ENCODE results near the gene ATP2B3. TPM values are rescaled to one million over a fixed set of nuclear protein-coding genes. Genes with fewer than 3 reads are reported as not detected.

The ATP2B3 gene
- total RNA-seq, 4 donors from 2014 or later: not detected

- in situ Hi-C loops (cut with MboI; ENCODE audit: low sequenced_read_pairs in 4 of 4): no loop called here
- no peak overlapping the region for H3K27ac ChIP-seq
- peaks cover 0 to 3% (median 0%) of the 10 kb centered on the region in 3 donors for H3K27me3 ChIP-seq
- DNase-seq (no peak), ATAC-seq (no peak)
- no peaks in the 10 kb centered on the region for H3K36me3 ChIP-seq
- H3K9me3 ChIP-seq: no peaks in the 10 kb centered on the region
- no peak overlapping the region for H3K4me3 ChIP-seq
- no peak for TF ChIP-seq CTCF (IDR thresholded peaks at IDR 0.05 in 4 of 5, conservative IDR thresholded peaks at IDR 0.05 in 1 of 5)
- TF ChIP-seq POLR2A (IDR thresholded peaks at IDR 0.05): no peak
- intact Hi-C loops (cut with DNase I; ENCODE audit: low total_unique reads): no loop called here
- no peaks in the 10 kb centered on the region for H3K4me1 ChIP-seq
These were observed 48.6 kb downstream of the ATP2B3 start for GRCh38 chrX:153565996-153566580.

- TF ChIP-seq POLR2A (IDR thresholded peaks at IDR 0.05) (no peak), CTCF (IDR thresholded peaks at IDR 0.05 in 4 of 5, conservative IDR thresholded peaks at IDR 0.05 in 1 of 5) (no peak)
- intact Hi-C loops (cut with DNase I; ENCODE audit: low total_unique reads): no loop called here
- no peaks in the 10 kb centered on the region for H3K4me1 ChIP-seq
- H3K27me3 ChIP-seq: peaks cover 0 to 3% (median 0%) of the 10 kb centered on the region in 3 donors
- no peak overlapping the region for H3K4me3 ChIP-seq
- no peaks in the 10 kb centered on the region for H3K36me3 ChIP-seq
- H3K27ac ChIP-seq: no peak overlapping the region
- DNase-seq: no peak
- no peak for ATAC-seq
- no peaks in the 10 kb centered on the region for H3K9me3 ChIP-seq
- in situ Hi-C loops (cut with MboI; ENCODE audit: low sequenced_read_pairs in 4 of 4): no loop called here
These were observed 51.1 kb downstream of the ATP2B3 start for GRCh38 chrX:153568451-153569011.

- Histone ChIP-seq H3K36me3 (no peaks in the 10 kb centered on the region), H3K27ac (no peak overlapping the region), H3K4me1 (no peaks in the 10 kb centered on the region), H3K4me3 (no peak overlapping the region), H3K9me3 (no peaks in the 10 kb centered on the region), H3K27me3 (peaks cover 0 to 3% (median 0%) of the 10 kb centered on the region in 3 donors)
- DNase-seq (no peak), ATAC-seq (no peak)
- in situ Hi-C loops (cut with MboI; ENCODE audit: low sequenced_read_pairs in 4 of 4): no loop called here
- TF ChIP-seq CTCF (IDR thresholded peaks at IDR 0.05 in 4 of 5, conservative IDR thresholded peaks at IDR 0.05 in 1 of 5) (no peak), POLR2A (IDR thresholded peaks at IDR 0.05) (no peak)
- intact Hi-C loops (cut with DNase I; ENCODE audit: low total_unique reads): no loop called here
These were observed 52.0 kb downstream of the ATP2B3 start for GRCh38 chrX:153569475-153569874.

- Histone ChIP-seq H3K36me3 (no peaks in the 10 kb centered on the region), H3K9me3 (no peaks in the 10 kb centered on the region), H3K4me1 (no peaks in the 10 kb centered on the region), H3K27me3 (peaks cover 0 to 3% (median 0%) of the 10 kb centered on the region in 3 donors), H3K4me3 (no peak overlapping the region), H3K27ac (no peak overlapping the region)
- ATAC-seq (no peak), DNase-seq (no peak)
- in situ Hi-C loops (cut with MboI; ENCODE audit: low sequenced_read_pairs in 4 of 4): no loop called here
- intact Hi-C loops (cut with DNase I; ENCODE audit: low total_unique reads): no loop called here
- TF ChIP-seq CTCF (IDR thresholded peaks at IDR 0.05 in 4 of 5, conservative IDR thresholded peaks at IDR 0.05 in 1 of 5) (no peak), POLR2A (IDR thresholded peaks at IDR 0.05) (no peak)
These were observed 54.1 kb downstream of the ATP2B3 start for GRCh38 chrX:153571534-153571908.
